Body of pancreas (tissue), 4 donors: ENCODE measurements around the gene SLC1A7. TPM values are rescaled to one million over a fixed set of nuclear protein-coding genes. Genes with fewer than 3 reads are reported as not detected.
A peak's percentile ranks its signal among the peaks of the same experiment; 100 is the strongest.

Experiments
- ATAC-seq: fragments of 150-250 bp; one replicate; pipeline ENCODE4 v1.9.1; 2016
- DNase-seq, 4 donors: peaks; one replicate each; pipeline ENCODE4 v3.0.0-alpha.2; 2019
- H3K27ac ChIP-seq, 4 donors: fragments of 200-600 bp; sonication (generic); 1 replicate in 3 of 4; 2 replicates in 1 of 4; pipeline versions ENCODE4 v1.5.1 to v1.6.1; 2016 to 2019; ENCODE audit warnings: mild to moderate bottlenecking in 1 of 4, mixed read lengths in 1 of 4, moderate library complexity in 1 of 4
- H3K27me3 ChIP-seq, 2 donors: fragments of 200-600 bp; sonication (generic); one replicate each; pipeline ENCODE4 v1.6.0; 2016; ENCODE audit warnings: mild to moderate bottlenecking in 1 of 2
- H3K36me3 ChIP-seq, 2 donors: fragments of 200-600 bp; sonication (generic); replicated peaks in 1 of 2; 2 replicates each; pipeline ENCODE4 v1.5.1; 2016; ENCODE audit warnings: low read depth in 2 of 2; ENCODE audit not compliant: insufficient read depth in 1 of 2
- H3K4me1 ChIP-seq: fragments of 200-600 bp; sonication (generic); one replicate; pipeline ENCODE4 v1.6.0; 2016
- H3K4me3 ChIP-seq, 2 donors: fragments of 200-600 bp; sonication (generic); 1 replicate in 1 of 2; 2 replicates in 1 of 2; pipeline ENCODE4 v1.5.1; 2016 to 2019
- H3K9me3 ChIP-seq, 3 donors: fragments of 200-600 bp; sonication (generic); 1 replicate in 2 of 3; 2 replicates in 1 of 3; pipeline ENCODE4 v1.5.1; 2016
- CTCF ChIP-seq, 7 experiments: fragments of 450-650 bp in 4 of 7; fragments of 200-600 bp in 3 of 7; sonication (generic) in 3 of 7; IDR thresholded peaks; one replicate each; pipeline ENCODE4 v1.5.1; 2016 to 2019; ENCODE audit warnings: antibody characterized with exemption in 7 of 7
- POLR2A ChIP-seq, 3 donors: fragments of 450-650 bp; IDR thresholded peaks; one replicate each; pipeline ENCODE4 v1.6.1; 2016; ENCODE audit warnings: antibody characterized with exemption in 3 of 3, mild to moderate bottlenecking in 2 of 3
- WGBS, 2 donors: methylation state at CpG; one replicate each; pipeline ENCODE4 v1.1.5; 2017; 5-methylcytosine and 5-hydroxymethylcytosine counted together
- intact Hi-C: fragments of 100-400 bp; cut with DNase I; formaldehyde crosslinking; loops from one replicate; pipeline ENCODE4 v1.15.1; 2023
- total RNA-seq, 2 donors: library from RNA; depleted of rRNA; stranded (reverse); fragments of >200 nt; gene quantifications; one replicate each; pipeline ENCODE4 v1.1.0, GENCODE V29; 2016

The SLC1A7 gene
- total RNA-seq, 2 donors from 2014 or later, result not detected

DNA sequence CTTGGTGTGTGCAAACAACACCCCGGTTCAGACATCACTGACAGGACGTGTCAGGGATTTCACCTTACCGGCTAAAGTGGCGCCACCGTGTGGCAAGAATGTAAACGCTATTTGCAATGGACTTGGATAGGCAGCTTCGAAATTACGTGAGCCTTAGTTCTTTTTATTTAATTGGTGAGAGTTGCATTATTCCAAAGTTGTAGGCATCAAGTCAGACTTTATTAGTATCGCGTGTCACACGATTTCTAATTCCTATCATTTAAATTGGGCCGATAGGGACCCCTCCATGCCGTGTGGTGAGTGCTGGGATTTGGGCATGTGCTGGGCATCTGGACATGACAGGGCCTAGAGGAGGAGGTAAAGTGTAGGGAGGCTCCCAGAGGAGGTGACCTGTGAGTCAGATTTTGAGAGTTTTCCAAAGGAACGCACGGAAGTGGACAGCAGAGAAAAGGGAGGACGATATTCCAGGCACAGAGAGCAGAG is 39.7 kb upstream of the SLC1A7 start:
- Histone ChIP-seq H3K27me3 (no peaks in the 10 kb centered on the region), H3K9me3 (no peaks in the 10 kb centered on the region), H3K4me3 (no peak overlapping the region), H3K4me1 (peaks cover 18% of the 10 kb centered on the region), H3K27ac (peak overlapping the region in 3 of 4 donors; percentile 20 to 50 (median 26)), H3K36me3 (no peaks in the 10 kb centered on the region)
- DNase-seq, result peak; percentile 82 to 89 (median 85)
- WGBS, 2 donors, result 18 to 19% methylated on average over 16 of the region's 16 CpGs
- ATAC-seq, result peak; percentile 68
- intact Hi-C loops, result loop anchor here (10.0 kb wide), 1 partner anchor 167 kb away; no protein-coding TSS in a partner anchor
- TF ChIP-seq CTCF (IDR thresholded peaks at IDR 0.05) (peak; percentile 63 to 96 (median 85)), POLR2A (IDR thresholded peaks at IDR 0.05) (no peak)

DNA sequence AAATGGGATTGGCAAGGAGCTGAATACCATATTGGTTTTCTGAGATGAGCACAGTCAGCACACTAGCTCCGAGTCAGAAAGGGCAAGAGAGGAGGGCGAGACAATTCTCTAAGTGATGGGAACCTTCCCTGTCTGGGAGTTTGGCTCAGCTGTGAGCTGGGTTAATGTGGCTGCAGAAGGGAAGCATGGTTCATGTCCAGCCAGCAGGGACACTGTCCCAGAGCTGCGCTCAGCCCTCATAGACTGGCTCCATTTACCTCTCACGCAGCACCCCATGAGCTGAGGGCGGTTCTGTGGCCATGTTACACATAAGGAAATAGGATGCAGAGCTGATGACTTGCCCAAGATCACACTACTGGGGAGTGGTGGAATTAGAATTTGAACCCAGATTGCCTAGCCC is 38.5 kb upstream of the SLC1A7 start:
- H3K4me3 ChIP-seq, result no peak overlapping the region
- no peaks in the 10 kb centered on the region for H3K27me3 ChIP-seq
- TF ChIP-seq CTCF (IDR thresholded peaks at IDR 0.05) (no peak), POLR2A (IDR thresholded peaks at IDR 0.05) (no peak)
- no peaks in the 10 kb centered on the region for H3K9me3 ChIP-seq
- 74 to 94% methylated on average over 2 to 5 of the region's 5 CpGs for WGBS, 2 donors
- no peaks in the 10 kb centered on the region for H3K36me3 ChIP-seq
- no peak overlapping the region for H3K27ac ChIP-seq
- ATAC-seq (no peak), DNase-seq (no peak)
- intact Hi-C loops, result loop anchor here (10.0 kb wide), 1 partner anchor 166 kb away; no protein-coding TSS in a partner anchor
- H3K4me1 ChIP-seq, result peaks cover 30% of the 10 kb centered on the region

- H3K9me3 ChIP-seq, result no peaks in the 10 kb centered on the region
- no peaks in the 10 kb centered on the region for H3K27me3 ChIP-seq
- ATAC-seq, result no peak
- TF ChIP-seq CTCF (IDR thresholded peaks at IDR 0.05) (no peak), POLR2A (IDR thresholded peaks at IDR 0.05) (no peak)
- peaks cover 37% of the 10 kb centered on the region for H3K4me1 ChIP-seq
- no peak overlapping the region for H3K4me3 ChIP-seq
- H3K27ac ChIP-seq, result no peak overlapping the region
- 85 to 88% methylated on average over 2 of the region's 2 CpGs for WGBS, 2 donors
- no peak for DNase-seq
- intact Hi-C loops, result loop anchor here (10.0 kb wide), 1 partner anchor 165 kb away; no protein-coding TSS in a partner anchor
- H3K36me3 ChIP-seq, result no peaks in the 10 kb centered on the region
Measured at GRCh38 chr1:53180226-53180625, 37.8 kb upstream of the SLC1A7 start.

GRCh38 chr1:53176452-53177208 is 34.2 kb upstream of the SLC1A7 start:
- WGBS, 2 donors, result 16 to 18% methylated on average over 9 to 10 of the region's 10 CpGs
- intact Hi-C loops, result no loop called here
- no peaks in the 10 kb centered on the region for H3K36me3 ChIP-seq
- H3K4me3 ChIP-seq, result no peak overlapping the region
- peaks cover 27% of the 10 kb centered on the region for H3K4me1 ChIP-seq
- peak overlapping the region; percentile 45 to 82 (median 64) for H3K27ac ChIP-seq
- no peaks in the 10 kb centered on the region for H3K9me3 ChIP-seq
- peak; percentile 84 for ATAC-seq
- peak; percentile 49 to 81 (median 72) for DNase-seq
- no peaks in the 10 kb centered on the region for H3K27me3 ChIP-seq
- TF ChIP-seq CTCF (IDR thresholded peaks at IDR 0.05) (peak in 5 of 7 experiments; percentile 10 to 46 (median 26)), POLR2A (IDR thresholded peaks at IDR 0.05) (no peak)
